ENCODE data around the gene HOXD3.

HOXD3 gene

GRCh38 chr2:176125772-176126054 is 31.4 kb upstream of the HOXD3 start:
- in situ Hi-C loops (cut with MboI; ENCODE audit: low pct_unique_long_range_greater_than_20kb, low sequenced_read_pairs, unreplicated experiment): loop anchor here (10.0 kb wide), 1 partner anchor 1029 kb away; no protein-coding TSS in a partner anchor
- DNase-seq (ENCODE audit: low spot score): no peak
- TF ChIP-seq, protein P1, sequence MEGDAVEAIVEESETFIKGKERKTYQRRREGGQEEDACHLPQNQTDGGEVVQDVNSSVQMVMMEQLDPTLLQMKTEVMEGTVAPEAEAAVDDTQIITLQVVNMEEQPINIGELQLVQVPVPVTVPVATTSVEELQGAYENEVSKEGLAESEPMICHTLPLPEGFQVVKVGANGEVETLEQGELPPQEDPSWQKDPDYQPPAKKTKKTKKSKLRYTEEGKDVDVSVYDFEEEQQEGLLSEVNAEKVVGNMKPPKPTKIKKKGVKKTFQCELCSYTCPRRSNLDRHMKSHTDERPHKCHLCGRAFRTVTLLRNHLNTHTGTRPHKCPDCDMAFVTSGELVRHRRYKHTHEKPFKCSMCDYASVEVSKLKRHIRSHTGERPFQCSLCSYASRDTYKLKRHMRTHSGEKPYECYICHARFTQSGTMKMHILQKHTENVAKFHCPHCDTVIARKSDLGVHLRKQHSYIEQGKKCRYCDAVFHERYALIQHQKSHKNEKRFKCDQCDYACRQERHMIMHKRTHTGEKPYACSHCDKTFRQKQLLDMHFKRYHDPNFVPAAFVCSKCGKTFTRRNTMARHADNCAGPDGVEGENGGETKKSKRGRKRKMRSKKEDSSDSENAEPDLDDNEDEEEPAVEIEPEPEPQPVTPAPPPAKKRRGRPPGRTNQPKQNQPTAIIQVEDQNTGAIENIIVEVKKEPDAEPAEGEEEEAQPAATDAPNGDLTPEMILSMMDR (IDR thresholded peaks at IDR 0.05; ENCODE audit: extremely low read depth, insufficient read depth, missing control alignments): no peak

GRCh38 chr2:176126929-176127773 is 30.0 kb upstream of the HOXD3 start:
- peak; percentile 76 for DNase-seq (ENCODE audit: low spot score)
- in situ Hi-C loops (cut with MboI; ENCODE audit: low pct_unique_long_range_greater_than_20kb, low sequenced_read_pairs, unreplicated experiment): loop anchor here (10.0 kb wide), 1 partner anchor 1028 kb away; no protein-coding TSS in a partner anchor
- TF ChIP-seq, protein P1 (IDR thresholded peaks at IDR 0.05; ENCODE audit: extremely low read depth, insufficient read depth, missing control alignments): peak; percentile 79

DNA sequence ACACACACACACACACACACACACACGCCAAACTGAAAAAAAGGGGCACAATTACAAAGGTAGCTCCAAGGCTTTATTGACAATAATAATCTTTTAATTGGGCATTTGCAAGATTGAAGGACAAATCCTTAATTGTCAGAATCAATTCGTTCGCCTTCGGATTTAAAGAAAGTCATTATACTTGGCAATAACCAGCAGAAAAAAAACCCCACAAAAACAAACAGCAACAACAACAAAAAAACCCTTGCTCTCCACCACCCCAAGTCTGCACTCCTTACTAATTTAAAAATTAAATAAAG is 29.4 kb upstream of the HOXD3 start:
- in situ Hi-C loops (cut with MboI; ENCODE audit: low pct_unique_long_range_greater_than_20kb, low sequenced_read_pairs, unreplicated experiment): loop anchor here (10.0 kb wide), 1 partner anchor 1027 kb away; no protein-coding TSS in a partner anchor
- TF ChIP-seq, protein P1 (IDR thresholded peaks at IDR 0.05; ENCODE audit: extremely low read depth, insufficient read depth, missing control alignments): no peak
- no peak for DNase-seq (ENCODE audit: low spot score)

DNA sequence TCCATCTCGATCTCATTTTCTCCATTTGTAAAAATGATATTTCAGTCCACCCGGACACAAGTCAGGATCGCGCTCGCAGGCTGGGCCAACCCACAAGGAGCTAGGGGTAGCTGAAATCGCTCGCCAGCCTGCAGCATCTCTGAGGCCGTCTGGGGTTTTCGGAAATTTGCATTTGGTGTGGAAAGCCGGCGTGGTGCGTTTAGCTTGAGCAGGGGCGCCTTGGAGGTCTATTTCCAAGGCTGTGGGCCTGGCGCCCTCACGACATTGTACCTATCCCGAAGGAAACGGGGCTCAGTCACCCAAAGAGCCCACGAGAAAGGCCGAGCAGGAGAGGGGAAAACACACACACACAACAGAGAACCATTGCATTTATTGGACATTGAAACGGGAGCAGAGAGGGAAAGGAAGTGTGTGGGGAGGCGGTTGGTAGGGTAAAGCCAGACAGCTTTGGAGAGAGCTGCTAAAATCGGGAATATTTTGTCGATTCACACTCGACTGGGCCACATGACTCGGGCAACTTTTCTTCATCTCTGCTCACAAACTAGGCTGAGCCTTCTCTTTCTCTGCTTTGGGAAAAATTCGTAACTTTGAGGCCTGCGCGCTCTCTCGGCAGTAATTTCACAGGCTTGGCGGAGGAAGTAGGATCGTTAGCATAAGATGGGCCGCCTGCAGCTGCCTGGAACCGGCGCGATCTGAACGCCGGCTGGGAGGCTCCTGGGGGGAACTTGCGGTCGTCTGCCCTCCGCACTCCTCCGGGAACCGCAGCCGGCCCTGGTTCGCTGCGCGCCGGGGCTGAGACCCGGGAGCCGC is 28.7 kb upstream of the HOXD3 start:
- TF ChIP-seq, protein P1 (IDR thresholded peaks at IDR 0.05; ENCODE audit: extremely low read depth, insufficient read depth, missing control alignments): no peak
- in situ Hi-C loops (cut with MboI; ENCODE audit: low pct_unique_long_range_greater_than_20kb, low sequenced_read_pairs, unreplicated experiment): loop anchor here (10.0 kb wide), 1 partner anchor 1026 kb away; no protein-coding TSS in a partner anchor
- DNase-seq (ENCODE audit: low spot score): no peak

DNA sequence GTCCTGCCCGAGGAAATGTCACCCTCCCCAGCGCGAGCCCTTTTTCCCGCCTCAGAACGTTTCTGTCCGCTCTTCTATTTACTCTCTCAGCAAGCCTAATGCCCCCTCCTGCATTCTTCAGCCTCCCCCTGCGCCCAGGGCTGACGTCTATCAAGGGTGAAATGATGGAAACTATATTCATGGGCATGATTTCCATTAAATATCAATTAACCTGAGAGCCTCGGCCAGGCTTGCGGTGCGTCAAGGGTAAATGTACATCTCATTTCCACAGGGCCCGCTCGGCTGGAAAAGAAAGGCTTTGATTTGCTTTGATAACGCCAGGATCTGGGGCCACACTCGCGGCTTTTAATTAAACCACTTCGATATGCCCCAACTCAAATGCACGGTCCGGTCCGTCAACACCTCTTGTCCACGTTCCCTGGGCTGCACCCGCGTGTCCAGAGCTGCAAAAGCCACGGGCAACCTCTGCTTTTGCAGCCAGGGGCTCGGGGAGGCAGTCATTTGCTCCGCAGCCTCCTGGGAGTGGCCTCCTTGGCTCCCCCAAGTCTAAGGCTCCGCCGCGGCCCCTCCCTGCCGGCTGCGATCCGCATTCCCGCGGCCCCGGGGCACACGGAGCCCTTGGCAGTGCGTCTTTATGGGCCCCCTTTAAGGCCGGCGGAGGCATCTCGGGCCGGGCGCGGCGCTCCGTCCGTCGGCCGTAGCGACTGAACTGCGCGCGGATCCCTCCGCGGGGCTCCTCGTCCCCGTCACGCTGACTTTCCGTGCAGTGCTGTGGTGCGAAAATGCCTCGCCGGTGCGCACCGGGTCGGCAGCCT is 27.9 kb upstream of the HOXD3 start, which contains the start of gene HOXD8:
HOXD8 (plus strand) TSS at position 724 of the 815 bp plus-strand sequence. CDS start 662 bp downstream, outside the sequence.
- in situ Hi-C loops (cut with MboI; ENCODE audit: low pct_unique_long_range_greater_than_20kb, low sequenced_read_pairs, unreplicated experiment): loop anchor here (10.0 kb wide), 1 partner anchor 1026 kb away; no protein-coding TSS in a partner anchor
- DNase-seq (ENCODE audit: low spot score): no peak
- TF ChIP-seq, protein P1 (IDR thresholded peaks at IDR 0.05; ENCODE audit: extremely low read depth, insufficient read depth, missing control alignments): no peak

DNA sequence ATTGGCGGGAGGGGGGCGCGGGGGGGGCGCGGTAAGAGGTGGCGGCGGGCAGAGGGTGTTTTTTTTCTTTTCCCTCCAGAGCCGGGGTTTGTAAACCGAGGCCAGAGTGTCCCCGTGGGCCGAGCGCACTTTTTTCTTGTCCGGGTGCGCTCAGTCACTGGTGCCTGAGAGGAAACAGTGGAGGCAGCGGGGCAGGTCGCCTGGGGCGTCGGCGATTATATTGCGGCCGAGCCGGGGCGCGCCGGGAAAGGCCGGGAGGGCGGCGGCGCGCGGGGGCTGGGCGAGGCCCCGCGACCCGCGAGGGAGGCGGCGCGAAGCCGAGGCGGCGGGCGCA is 27.3 kb upstream of the HOXD3 start:
- TF ChIP-seq, protein P1 (IDR thresholded peaks at IDR 0.05; ENCODE audit: extremely low read depth, insufficient read depth, missing control alignments): no peak

More for the DNA sequence above, 27.3 kb upstream of the HOXD3 start:
- no peak for DNase-seq (ENCODE audit: low spot score)
- in situ Hi-C loops (cut with MboI; ENCODE audit: low pct_unique_long_range_greater_than_20kb, low sequenced_read_pairs, unreplicated experiment): loop anchor here (10.0 kb wide), 1 partner anchor 1025 kb away; no protein-coding TSS in a partner anchor

Measured in GM13977 (cell line).